ENCODE results near the gene LRP2.

Gene LRP2

DNA sequence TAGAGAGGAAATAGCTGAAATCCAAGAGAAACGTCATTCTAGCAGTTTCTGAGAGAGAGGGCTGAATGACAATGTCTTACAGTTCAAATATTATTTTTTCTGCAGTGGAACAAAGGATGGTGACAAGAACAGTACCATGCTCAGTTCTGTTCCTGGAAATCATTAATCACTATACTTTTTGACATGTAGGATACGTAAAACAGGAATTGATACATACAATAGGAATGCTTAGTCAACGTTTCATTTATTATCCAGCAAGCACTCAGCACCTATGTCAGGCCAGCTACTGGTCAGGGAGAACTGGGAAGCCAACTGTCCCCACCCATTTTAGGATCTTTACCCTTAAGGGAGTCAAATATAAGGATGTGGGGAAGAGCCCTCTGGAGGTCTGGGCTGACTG lies 178.3 kb downstream of the LRP2 start:
- no peak overlapping the region for H2AFZ ChIP-seq (ENCODE audit: low read depth, low read length)
- ATAC-seq (ENCODE audit: insufficient read depth, low read depth): no peak
- no peak for TF ChIP-seq EZH2 (IDR thresholded peaks at IDR 0.05; ENCODE audit: borderline replicate concordance, low read depth, low read length, severe bottlenecking)
- TF ChIP-seq, protein P1, sequence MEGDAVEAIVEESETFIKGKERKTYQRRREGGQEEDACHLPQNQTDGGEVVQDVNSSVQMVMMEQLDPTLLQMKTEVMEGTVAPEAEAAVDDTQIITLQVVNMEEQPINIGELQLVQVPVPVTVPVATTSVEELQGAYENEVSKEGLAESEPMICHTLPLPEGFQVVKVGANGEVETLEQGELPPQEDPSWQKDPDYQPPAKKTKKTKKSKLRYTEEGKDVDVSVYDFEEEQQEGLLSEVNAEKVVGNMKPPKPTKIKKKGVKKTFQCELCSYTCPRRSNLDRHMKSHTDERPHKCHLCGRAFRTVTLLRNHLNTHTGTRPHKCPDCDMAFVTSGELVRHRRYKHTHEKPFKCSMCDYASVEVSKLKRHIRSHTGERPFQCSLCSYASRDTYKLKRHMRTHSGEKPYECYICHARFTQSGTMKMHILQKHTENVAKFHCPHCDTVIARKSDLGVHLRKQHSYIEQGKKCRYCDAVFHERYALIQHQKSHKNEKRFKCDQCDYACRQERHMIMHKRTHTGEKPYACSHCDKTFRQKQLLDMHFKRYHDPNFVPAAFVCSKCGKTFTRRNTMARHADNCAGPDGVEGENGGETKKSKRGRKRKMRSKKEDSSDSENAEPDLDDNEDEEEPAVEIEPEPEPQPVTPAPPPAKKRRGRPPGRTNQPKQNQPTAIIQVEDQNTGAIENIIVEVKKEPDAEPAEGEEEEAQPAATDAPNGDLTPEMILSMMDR (IDR thresholded peaks at IDR 0.05; ENCODE audit: borderline replicate concordance, extremely low read depth, low read length, poor library complexity, severe bottlenecking): no peak
- no peak overlapping the region for H3K4me2 ChIP-seq (ENCODE audit: insufficient read depth, low read length)
- H3K4me3 ChIP-seq (ENCODE audit: low read depth in 1 of 2, low read length in 2 of 2): no peak overlapping the region
- no peaks in the 10 kb centered on the region for H3K4me1 ChIP-seq (ENCODE audit: insufficient read depth, low read length)
- no peaks in the 10 kb centered on the region for H3K79me2 ChIP-seq (ENCODE audit: insufficient read depth, low read length)
- no peaks in the 10 kb centered on the region for H4K20me1 ChIP-seq (ENCODE audit: insufficient read depth, low read length)
- no peak overlapping the region for H3K9ac ChIP-seq (ENCODE audit: low read depth, low read length)
- no peak overlapping the region for H3K27ac ChIP-seq (ENCODE audit: low read length)
- DNase-seq: no peak
- no peaks in the 10 kb centered on the region for H3K9me3 ChIP-seq (ENCODE audit: insufficient read depth, low read length, severe bottlenecking)
- H3K36me3 ChIP-seq (ENCODE audit: insufficient read depth, low read length): no peaks in the 10 kb centered on the region
- H3K27me3 ChIP-seq (ENCODE audit: insufficient read depth, low read length, poor library complexity): peaks cover 11% of the 10 kb centered on the region

DNA sequence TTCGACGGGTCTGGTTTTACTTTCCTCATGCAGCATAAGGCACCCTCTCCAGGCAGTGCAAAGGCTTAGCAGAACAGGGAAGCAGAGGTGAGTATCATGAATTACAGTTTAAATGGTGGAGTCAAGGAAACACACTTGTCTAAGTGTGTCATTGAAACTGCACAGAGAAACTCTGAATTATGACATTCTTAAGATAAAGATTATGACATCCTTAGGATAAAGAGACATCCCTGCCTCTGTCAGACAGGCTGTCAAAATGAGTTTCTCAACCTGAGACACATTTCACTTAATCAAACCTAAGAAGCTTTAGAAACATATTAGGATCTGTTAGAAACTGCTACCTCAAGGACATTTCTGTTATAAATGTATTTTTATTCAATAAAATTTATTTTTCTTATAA lies 179.8 kb downstream of the LRP2 start:
- no peak for ATAC-seq (ENCODE audit: insufficient read depth, low read depth)
- Histone ChIP-seq H4K20me1 (ENCODE audit: insufficient read depth, low read length) (no peaks in the 10 kb centered on the region), H3K4me1 (ENCODE audit: insufficient read depth, low read length) (no peaks in the 10 kb centered on the region), H3K79me2 (ENCODE audit: insufficient read depth, low read length) (no peaks in the 10 kb centered on the region), H3K27me3 (ENCODE audit: insufficient read depth, low read length, poor library complexity) (peaks cover 11% of the 10 kb centered on the region), H3K9me3 (ENCODE audit: insufficient read depth, low read length, severe bottlenecking) (no peaks in the 10 kb centered on the region), H3K4me3 (ENCODE audit: low read depth in 1 of 2, low read length in 2 of 2) (no peak overlapping the region), H3K4me2 (ENCODE audit: insufficient read depth, low read length) (no peak overlapping the region), H2AFZ (ENCODE audit: low read depth, low read length) (no peak overlapping the region), H3K9ac (ENCODE audit: low read depth, low read length) (no peak overlapping the region), H3K36me3 (ENCODE audit: insufficient read depth, low read length) (no peaks in the 10 kb centered on the region), H3K27ac (ENCODE audit: low read length) (no peak overlapping the region)
- no peak for TF ChIP-seq EZH2 (IDR thresholded peaks at IDR 0.05; ENCODE audit: borderline replicate concordance, low read depth, low read length, severe bottlenecking)
- TF ChIP-seq, protein P1 (IDR thresholded peaks at IDR 0.05; ENCODE audit: borderline replicate concordance, extremely low read depth, low read length, poor library complexity, severe bottlenecking): no peak
- DNase-seq: no peak

DNA sequence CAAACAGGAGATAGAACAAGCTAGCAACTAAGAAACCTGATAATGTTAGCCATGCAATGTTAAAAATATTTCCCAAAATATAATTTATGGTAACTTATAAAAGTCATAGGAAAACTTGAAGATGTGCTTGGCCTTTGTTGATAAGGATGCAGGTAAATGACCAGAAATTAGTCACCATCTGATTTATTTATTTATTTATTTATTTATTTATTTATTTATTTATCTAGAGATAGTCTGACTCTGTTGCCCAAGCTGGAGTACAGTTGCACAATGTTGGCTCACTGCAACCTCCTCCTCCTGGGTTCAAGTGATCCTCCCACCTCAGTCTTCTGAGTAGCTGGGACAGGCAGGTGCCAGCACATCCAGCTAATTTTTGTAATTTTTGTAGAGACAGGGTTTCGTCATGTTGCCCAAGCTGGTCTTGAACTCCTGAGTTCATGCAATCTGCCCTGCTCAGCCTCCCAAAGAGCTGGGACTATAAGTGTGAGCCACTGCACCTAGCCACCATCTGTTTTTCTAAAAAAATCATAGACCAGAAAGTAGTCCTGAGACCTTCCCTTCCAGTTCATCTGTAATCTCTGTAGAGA lies 183.4 kb downstream of the LRP2 start:
- Histone ChIP-seq H3K4me2 (ENCODE audit: insufficient read depth, low read length) (no peak overlapping the region), H2AFZ (ENCODE audit: low read depth, low read length) (no peak overlapping the region), H3K27me3 (ENCODE audit: insufficient read depth, low read length, poor library complexity) (peaks cover 6% of the 10 kb centered on the region), H3K9me3 (ENCODE audit: insufficient read depth, low read length, severe bottlenecking) (no peaks in the 10 kb centered on the region), H3K27ac (ENCODE audit: low read length) (no peak overlapping the region), H3K36me3 (ENCODE audit: insufficient read depth, low read length) (no peaks in the 10 kb centered on the region), H4K20me1 (ENCODE audit: insufficient read depth, low read length) (no peaks in the 10 kb centered on the region), H3K4me1 (ENCODE audit: insufficient read depth, low read length) (no peaks in the 10 kb centered on the region), H3K9ac (ENCODE audit: low read depth, low read length) (no peak overlapping the region), H3K4me3 (ENCODE audit: low read depth in 1 of 2, low read length in 2 of 2) (no peak overlapping the region), H3K79me2 (ENCODE audit: insufficient read depth, low read length) (no peaks in the 10 kb centered on the region)
- no peak for DNase-seq
- no peak for ATAC-seq (ENCODE audit: insufficient read depth, low read depth)
- no peak for TF ChIP-seq EZH2 (IDR thresholded peaks at IDR 0.05; ENCODE audit: borderline replicate concordance, low read depth, low read length, severe bottlenecking)
- TF ChIP-seq, protein P1 (IDR thresholded peaks at IDR 0.05; ENCODE audit: borderline replicate concordance, extremely low read depth, low read length, poor library complexity, severe bottlenecking): no peak

Data from DND-41 (cell line).